Upper lobe of right lung (tissue), 1 donor: ENCODE results near the gene BMP6. TPM values are rescaled to one million over a fixed set of nuclear protein-coding genes. Genes with fewer than 3 reads are reported as not detected.

Experiments used
- ATAC-seq: fragments of 200-7000 bp; cut with Tn5 transposase; one replicate; pipeline ENCODE4 v1.9.1; 2020; ENCODE audit warnings: mild to moderate bottlenecking, moderate library complexity
- DNase-seq: peaks from one replicate; pipeline ENCODE4 v3.0.0-alpha.2; 2020
- H3K27ac ChIP-seq: fragments of 200-600 bp; one replicate; pipeline ENCODE4 v1.8.0; 2022
- H3K27me3 ChIP-seq: fragments of 200-600 bp; one replicate; pipeline ENCODE4 v1.8.0; 2022; ENCODE audit warnings: mild to moderate bottlenecking
- H3K36me3 ChIP-seq: fragments of 200-600 bp; one replicate; pipeline ENCODE4 v1.8.0; 2022
- H3K4me1 ChIP-seq: fragments of 200-600 bp; one replicate; pipeline ENCODE4 v1.8.0; 2022
- H3K4me3 ChIP-seq: fragments of 200-600 bp; one replicate; pipeline ENCODE4 v1.8.0; 2022; ENCODE audit warnings: mild to moderate bottlenecking
- H3K9me3 ChIP-seq: fragments of 200-600 bp; one replicate; pipeline ENCODE4 v1.8.0; 2022
- CTCF ChIP-seq: fragments of 200-600 bp; IDR thresholded peaks from one replicate; pipeline ENCODE4 v1.8.0; 2022; ENCODE audit warnings: antibody characterized with exemption
- intact Hi-C: fragments of 100-400 bp; cut with DNase I; formaldehyde crosslinking; loops from one replicate; pipeline ENCODE4 v1.11.0; 2022
- total RNA-seq: library from RNA; stranded (reverse); fragmentation: NEBNext Ultra II Directional; extraction: Animal tissue kit (Norgen Biotek cat#: 25700); gene quantifications from one replicate; pipeline ENCODE4 v1.2.1, GENCODE V29; 2021
- donor health status: DM: no; HTN: yes; CAD: no; lungs with severe emphysema.

BMP6 gene
- total RNA-seq, 1 donor from 2014 or later, result 6.6 TPM

- no peak for TF ChIP-seq CTCF
- Histone ChIP-seq H3K36me3 (no peaks in the 10 kb centered on the region), H3K4me1 (no peaks in the 10 kb centered on the region), H3K27me3 (no peaks in the 10 kb centered on the region), H3K9me3 (no peaks in the 10 kb centered on the region), H3K27ac (no peak overlapping the region), H3K4me3 (no peak overlapping the region)
- no peak for ATAC-seq
- intact Hi-C loops, result no loop called here
- DNase-seq, result no peak
Measured at GRCh38 chr6:7805850-7806214, 79.9 kb downstream of the BMP6 start.

DNA sequence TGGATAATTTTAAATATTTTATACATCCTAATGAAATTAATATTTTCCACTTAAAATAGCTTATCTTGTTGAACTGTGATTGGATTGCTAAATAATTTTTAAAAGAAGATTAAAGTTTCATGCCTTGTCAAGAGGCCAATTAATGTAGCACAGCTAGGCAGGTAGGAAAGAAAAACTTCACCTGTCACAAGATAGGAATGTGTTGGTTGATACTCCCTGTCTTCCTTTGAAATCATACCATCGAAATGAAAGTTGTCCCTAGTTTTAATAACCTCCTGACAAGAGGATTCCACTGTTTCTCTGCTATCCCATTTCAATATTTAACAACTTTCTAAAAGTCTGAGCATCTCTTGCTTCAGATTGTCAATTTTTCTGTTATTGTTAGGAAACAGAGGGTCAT, 80.8 kb downstream of the BMP6 start:
- H3K36me3 ChIP-seq, result no peaks in the 10 kb centered on the region
- H3K27ac ChIP-seq, result no peak overlapping the region
- no peak for DNase-seq
- H3K4me3 ChIP-seq, result no peak overlapping the region
- TF ChIP-seq CTCF, result no peak
- H3K9me3 ChIP-seq, result no peaks in the 10 kb centered on the region
- no peaks in the 10 kb centered on the region for H3K4me1 ChIP-seq
- no peak for ATAC-seq
- H3K27me3 ChIP-seq, result no peaks in the 10 kb centered on the region
- intact Hi-C loops, result no loop called here

- Histone ChIP-seq H3K36me3 (no peaks in the 10 kb centered on the region), H3K27ac (no peak overlapping the region), H3K4me1 (no peaks in the 10 kb centered on the region), H3K4me3 (no peak overlapping the region), H3K27me3 (no peaks in the 10 kb centered on the region), H3K9me3 (no peaks in the 10 kb centered on the region)
- DNase-seq (no peak), ATAC-seq (no peak)
- intact Hi-C loops, result no loop called here
- no peak for TF ChIP-seq CTCF
Measured at GRCh38 chr6:7809346-7809745, 83.4 kb downstream of the BMP6 start.

- Histone ChIP-seq H3K4me3 (no peak overlapping the region), H3K27ac (no peak overlapping the region)
- intact Hi-C loops, result no loop called here
Measured at GRCh38 chr6:7811441-7811840, 85.5 kb downstream of the BMP6 start.

GRCh38 chr6:7812623-7813022, 86.7 kb downstream of the BMP6 start:
- no peak overlapping the region for H3K4me3 ChIP-seq
- no peaks in the 10 kb centered on the region for H3K36me3 ChIP-seq
- H3K9me3 ChIP-seq, result no peaks in the 10 kb centered on the region
- no peak for TF ChIP-seq CTCF
- DNase-seq (no peak), ATAC-seq (no peak)
- intact Hi-C loops, result no loop called here
- H3K27ac ChIP-seq, result no peak overlapping the region
- H3K4me1 ChIP-seq, result no peaks in the 10 kb centered on the region
- no peaks in the 10 kb centered on the region for H3K27me3 ChIP-seq

More at GRCh38 chr6:7811441-7811840, 85.5 kb downstream of the BMP6 start:
- H3K36me3 ChIP-seq, result no peaks in the 10 kb centered on the region
- DNase-seq, result no peak
- H3K4me1 ChIP-seq, result no peaks in the 10 kb centered on the region
- no peaks in the 10 kb centered on the region for H3K9me3 ChIP-seq
- H3K27me3 ChIP-seq, result no peaks in the 10 kb centered on the region
- TF ChIP-seq CTCF, result no peak
- no peak for ATAC-seq

GRCh38 chr6:7813193-7813592, 87.3 kb downstream of the BMP6 start:
- H3K4me1 ChIP-seq, result no peaks in the 10 kb centered on the region
- H3K27me3 ChIP-seq, result no peaks in the 10 kb centered on the region
- intact Hi-C loops, result no loop called here
- ATAC-seq, result no peak
- no peaks in the 10 kb centered on the region for H3K9me3 ChIP-seq
- no peak for TF ChIP-seq CTCF
- H3K36me3 ChIP-seq, result no peaks in the 10 kb centered on the region
- DNase-seq, result no peak
- H3K27ac ChIP-seq, result no peak overlapping the region
- no peak overlapping the region for H3K4me3 ChIP-seq
